ENCODE measurements around the gene HADHA.

Gene HADHA

DNA sequence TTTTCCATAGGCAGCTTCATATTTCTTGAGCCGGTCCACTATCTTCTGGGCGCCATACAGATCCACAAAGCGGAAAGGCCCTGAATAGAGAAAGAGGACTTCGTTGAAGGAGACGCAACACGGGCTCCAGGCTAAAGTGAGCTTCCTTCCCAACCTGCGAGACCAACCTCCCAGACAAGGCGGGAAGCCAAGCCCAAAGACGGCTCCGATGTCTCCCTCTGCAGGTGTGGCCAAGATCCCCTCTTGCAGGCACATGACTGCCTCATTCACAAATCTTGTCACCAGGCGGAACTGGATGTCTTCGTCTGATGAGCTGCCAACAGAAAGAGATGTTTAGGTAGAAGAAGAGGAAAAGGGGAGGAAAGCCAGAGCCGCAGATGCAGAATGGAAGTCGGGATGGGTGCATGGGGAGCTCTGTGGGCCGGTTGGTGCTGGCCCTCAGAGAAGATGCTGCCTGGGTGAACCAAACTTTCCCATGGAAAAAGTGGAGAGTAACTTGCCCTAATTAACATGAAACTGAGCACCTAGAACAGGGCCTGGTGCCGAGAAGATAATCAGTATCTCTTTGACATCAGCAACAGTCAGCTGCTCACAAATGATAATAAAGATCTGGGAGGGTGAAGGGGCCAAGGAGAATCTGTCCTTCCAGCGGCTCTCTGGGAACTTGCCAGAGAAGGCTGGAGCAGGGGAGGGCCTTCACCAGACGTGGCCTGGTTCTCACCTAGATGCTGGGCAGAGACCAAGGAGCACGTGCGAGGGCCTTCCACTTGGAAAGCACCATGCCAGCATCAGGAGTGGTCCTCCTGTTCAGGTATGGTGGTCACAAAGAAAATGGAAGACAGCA, 52.9 kb downstream of the HADHA start:
- DNase-seq (ENCODE audit: extremely low spot score) = no peak
- ChIA-PET POLR2A (no interaction called here), CTCF (no interaction called here)
- TF ChIP-seq, protein P1, sequence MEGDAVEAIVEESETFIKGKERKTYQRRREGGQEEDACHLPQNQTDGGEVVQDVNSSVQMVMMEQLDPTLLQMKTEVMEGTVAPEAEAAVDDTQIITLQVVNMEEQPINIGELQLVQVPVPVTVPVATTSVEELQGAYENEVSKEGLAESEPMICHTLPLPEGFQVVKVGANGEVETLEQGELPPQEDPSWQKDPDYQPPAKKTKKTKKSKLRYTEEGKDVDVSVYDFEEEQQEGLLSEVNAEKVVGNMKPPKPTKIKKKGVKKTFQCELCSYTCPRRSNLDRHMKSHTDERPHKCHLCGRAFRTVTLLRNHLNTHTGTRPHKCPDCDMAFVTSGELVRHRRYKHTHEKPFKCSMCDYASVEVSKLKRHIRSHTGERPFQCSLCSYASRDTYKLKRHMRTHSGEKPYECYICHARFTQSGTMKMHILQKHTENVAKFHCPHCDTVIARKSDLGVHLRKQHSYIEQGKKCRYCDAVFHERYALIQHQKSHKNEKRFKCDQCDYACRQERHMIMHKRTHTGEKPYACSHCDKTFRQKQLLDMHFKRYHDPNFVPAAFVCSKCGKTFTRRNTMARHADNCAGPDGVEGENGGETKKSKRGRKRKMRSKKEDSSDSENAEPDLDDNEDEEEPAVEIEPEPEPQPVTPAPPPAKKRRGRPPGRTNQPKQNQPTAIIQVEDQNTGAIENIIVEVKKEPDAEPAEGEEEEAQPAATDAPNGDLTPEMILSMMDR (IDR thresholded peaks at IDR 0.05; ENCODE audit: control extremely low read depth, extremely low read depth, low read depth, missing control alignments) = no peak

DNA sequence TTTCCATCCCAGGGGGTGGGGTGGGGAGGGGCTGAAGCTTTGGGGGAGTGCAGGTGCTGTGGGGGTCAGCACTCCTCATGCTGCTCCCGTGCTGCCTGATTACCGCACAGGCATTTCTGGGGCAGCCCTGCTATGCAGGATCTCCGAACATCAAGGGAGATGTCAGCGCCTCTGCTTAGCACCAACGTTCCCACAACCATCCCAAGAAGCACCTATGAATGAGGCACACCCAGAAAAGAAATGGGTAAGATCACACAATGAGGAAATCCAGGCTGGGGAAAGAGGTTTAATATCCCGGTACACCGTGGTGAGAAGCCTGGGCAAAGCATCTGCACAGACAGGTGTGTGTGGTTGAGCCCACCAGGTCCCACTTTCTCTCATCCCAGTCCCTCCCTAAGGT, 54.1 kb downstream of the HADHA start:
- POLR2A ChIA-PET = no interaction called here
- DNase-seq (ENCODE audit: extremely low spot score) = no peak
- CTCF ChIA-PET = no interaction called here
- TF ChIP-seq, protein P1 (IDR thresholded peaks at IDR 0.05; ENCODE audit: control extremely low read depth, extremely low read depth, low read depth, missing control alignments) = no peak

DNA sequence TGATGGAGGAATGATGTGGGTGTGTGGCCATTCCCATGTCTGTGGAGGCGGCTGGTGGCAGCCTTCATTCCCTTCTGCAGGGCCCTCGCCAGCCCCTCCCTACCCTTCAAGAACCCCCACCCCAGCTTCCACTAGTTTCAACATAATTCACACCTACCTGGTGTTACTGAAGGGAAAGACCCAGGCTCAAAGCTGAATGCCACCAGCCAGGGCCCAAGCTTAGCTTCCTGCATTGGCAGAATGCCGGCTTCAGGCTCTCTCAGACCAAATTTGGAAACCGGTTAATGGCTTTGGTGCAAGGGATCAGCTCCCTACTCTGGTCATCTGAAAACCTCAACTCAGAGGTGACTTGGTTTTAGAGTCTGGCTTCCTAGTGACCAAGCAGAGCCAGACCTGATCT, 54.7 kb downstream of the HADHA start:
- TF ChIP-seq, protein P1 (IDR thresholded peaks at IDR 0.05; ENCODE audit: control extremely low read depth, extremely low read depth, low read depth, missing control alignments) = no peak
- CTCF ChIA-PET = interaction anchor here (0.8 to 1.4 kb wide), 2 partner anchors 32 to 88 kb away, joined by 3 read pairs; no protein-coding TSS in a partner anchor
- POLR2A ChIA-PET = no interaction called here

DNA sequence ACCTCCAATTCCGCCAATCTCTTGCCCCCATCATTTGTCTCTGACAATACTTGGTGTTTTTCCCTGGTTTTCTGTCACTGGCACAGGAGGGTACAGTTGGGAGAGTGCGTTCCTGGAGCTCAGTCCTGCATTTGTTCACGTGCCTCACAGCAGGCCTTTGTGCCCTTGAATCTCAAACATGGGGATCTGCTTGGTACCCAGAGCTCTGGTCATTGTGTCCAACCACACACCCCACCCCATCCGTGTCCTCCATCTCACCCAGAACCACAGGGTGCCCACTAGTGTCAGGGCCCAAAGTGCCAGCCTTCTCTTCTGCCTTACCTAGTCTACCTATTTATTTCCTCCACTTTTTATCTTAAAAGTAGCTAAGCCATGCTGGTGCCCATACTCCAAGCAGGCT, 55.3 kb downstream of the HADHA start:
- TF ChIP-seq, protein P1 (IDR thresholded peaks at IDR 0.05; ENCODE audit: control extremely low read depth, extremely low read depth, low read depth, missing control alignments) = no peak
- POLR2A ChIA-PET = no interaction called here
- no peak for DNase-seq (ENCODE audit: extremely low spot score)
- CTCF ChIA-PET = interaction anchor here (0.8 to 1.4 kb wide), 5 partner anchors 10 to 198 kb away, joined by 3 to 5 read pairs (median 3); no protein-coding TSS in a partner anchor

More for the DNA sequence above, 54.7 kb downstream of the HADHA start:
- no peak for DNase-seq (ENCODE audit: extremely low spot score)

DNA sequence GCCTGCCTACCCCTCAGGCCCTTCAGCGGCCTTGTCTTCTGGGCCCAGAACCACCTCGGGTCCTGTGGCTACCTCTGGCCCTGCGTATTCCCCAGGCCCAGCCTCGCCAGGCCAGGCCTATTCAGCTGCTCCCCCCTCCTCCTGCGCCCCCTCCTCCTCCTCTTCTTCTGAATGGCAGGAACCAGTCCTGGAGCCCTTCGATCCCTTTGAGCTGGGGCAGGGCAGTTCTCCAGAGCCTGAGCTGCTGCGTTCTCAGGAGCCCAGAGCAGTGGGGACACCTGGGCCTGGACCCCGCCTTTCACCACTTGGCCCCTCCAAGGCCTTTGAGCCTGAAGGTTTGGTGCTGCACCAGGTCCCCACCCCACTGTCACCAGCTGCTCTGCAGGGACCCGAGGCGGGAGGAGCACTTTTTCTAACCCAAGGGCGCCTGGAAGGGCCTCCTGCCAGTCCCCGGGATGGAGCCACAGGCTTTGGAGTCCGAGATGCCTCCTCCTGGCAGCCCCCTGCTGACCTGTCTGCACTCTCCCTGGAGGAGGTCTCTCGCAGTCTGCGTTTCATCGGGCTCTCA, 56.8 kb downstream of the HADHA start:
- POLR2A ChIA-PET = no interaction called here
- CTCF ChIA-PET = interaction anchor here (0.8 to 1.2 kb wide), 3 partner anchors 12 to 16 kb away, joined by 3 to 6 read pairs (median 3); no protein-coding TSS in a partner anchor
- TF ChIP-seq, protein P1 (IDR thresholded peaks at IDR 0.05; ENCODE audit: control extremely low read depth, extremely low read depth, low read depth, missing control alignments) = no peak

DNA sequence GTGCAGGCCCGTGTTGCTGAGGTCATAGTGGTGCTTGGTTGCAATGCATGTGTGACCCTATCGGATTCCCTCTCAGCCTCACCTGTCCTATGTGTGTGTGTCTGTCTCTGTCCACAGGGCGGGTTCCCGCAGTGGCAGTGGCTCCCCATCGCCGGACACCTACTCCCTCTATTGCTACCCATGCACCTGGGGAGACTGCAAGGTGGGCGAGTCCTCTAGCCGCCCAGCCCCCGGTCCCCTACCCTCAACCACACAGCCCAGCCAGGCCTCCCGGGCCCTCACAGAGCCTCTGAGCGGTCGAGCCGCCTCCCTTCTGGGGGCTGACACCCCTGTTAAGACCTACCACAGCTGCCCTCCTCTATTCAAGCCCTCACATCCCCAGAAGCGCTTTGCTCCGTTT, 57.3 kb downstream of the HADHA start:
- CTCF ChIA-PET = interaction anchor here (0.9 to 1.2 kb wide), 2 partner anchors 11 to 16 kb away, joined by 3 read pairs; no protein-coding TSS in a partner anchor
- POLR2A ChIA-PET = no interaction called here
- DNase-seq (ENCODE audit: extremely low spot score) = no peak
- TF ChIP-seq, protein P1 (IDR thresholded peaks at IDR 0.05; ENCODE audit: control extremely low read depth, extremely low read depth, low read depth, missing control alignments) = no peak

More for the DNA sequence above, 56.8 kb downstream of the HADHA start:
- no peak for DNase-seq (ENCODE audit: extremely low spot score)

Data from GM10248 (cell line).